HepG2 (cell line): ENCODE results near the gene NEU1. TPM values are rescaled to one million over a fixed set of nuclear protein-coding genes. Genes with fewer than 3 reads are reported as not detected.

Source experiments
- EP300 ChIP-seq, 3 experiments: sonication (generic) in 1 of 3; formaldehyde crosslinking in 1 of 3; IDR thresholded peaks; 2 replicates each; pipeline versions ENCODE4 v1.5.1 to v1.6.1; 2011 to 2020; ENCODE audit warnings: low read depth in 2 of 3, low read length in 2 of 3, borderline replicate concordance in 1 of 3, improper control_type of control experiment in 1 of 3, mild to moderate bottlenecking in 1 of 3, missing genetic modification reagents in 1 of 3, moderate library complexity in 1 of 3
- HMGXB4 ChIP-seq, 2 experiments: sonication (generic) in 1 of 2; formaldehyde crosslinking in 1 of 2; IDR thresholded peaks; 2 replicates each; pipeline versions ENCODE4 v1.4.0 to v1.6.1; 2018 to 2020; ENCODE audit warnings: missing genetic modification reagents in 2 of 2, borderline replicate concordance in 1 of 2, low read depth in 1 of 2, mild to moderate bottlenecking in 1 of 2, missing biosample characterization in 1 of 2
- HNF1A ChIP-seq, 2 experiments: sonication (generic) in 1 of 2; formaldehyde crosslinking in 1 of 2; IDR thresholded peaks; 2 replicates each; pipeline versions ENCODE4 v1.4.0 to v1.6.1; 2016 to 2020; ENCODE audit warnings: borderline replicate concordance in 1 of 2, low read depth in 1 of 2, mild to moderate bottlenecking in 1 of 2, missing genetic modification reagents in 1 of 2
- IKZF5 ChIP-seq: IDR thresholded peaks from 2 replicates; pipeline ENCODE4 v1.6.1; 2018; ENCODE audit warnings: missing genetic modification reagents, mild to moderate bottlenecking, missing compliant biosample characterization
- MAF1 ChIP-seq: sonication (generic); formaldehyde crosslinking; IDR thresholded peaks from 2 replicates; pipeline ENCODE4 v1.5.0; 2020; ENCODE audit warnings: missing genetic modification reagents, borderline replicate concordance
- MED8 ChIP-seq: sonication (generic); formaldehyde crosslinking; IDR thresholded peaks from 2 replicates; pipeline ENCODE4 v1.8.1; 2023; ENCODE audit warnings: mild to moderate bottlenecking, missing genetic modification reagents; ENCODE audit not compliant: insufficient replicate concordance
- NR1H2 ChIP-seq: sonication (generic); formaldehyde crosslinking; IDR thresholded peaks from 2 replicates; pipeline ENCODE4 v1.8.1; 2022; ENCODE audit warnings: low read depth, missing genetic modification reagents, borderline replicate concordance
- POGK ChIP-seq: sonication (generic); formaldehyde crosslinking; conservative IDR thresholded peaks from 2 replicates; pipeline ENCODE4 v1.8.0; 2022; ENCODE audit warnings: mild to moderate bottlenecking, moderate library complexity, missing genetic modification reagents
- SKI ChIP-seq: fragments of 450-650 bp; IDR thresholded peaks from one replicate; pipeline ENCODE4 v1.6.1; 2018; ENCODE audit warnings: mild to moderate bottlenecking; ENCODE audit not compliant: partially characterized antibody
- ZFAT ChIP-seq: sonication (generic); formaldehyde crosslinking; conservative IDR thresholded peaks from 2 replicates; pipeline ENCODE4 v1.8.1; 2023; ENCODE audit warnings: missing genetic modification reagents, inconsistent platforms
- ZMYM4 ChIP-seq: sonication (generic); formaldehyde crosslinking; IDR thresholded peaks from 2 replicates; pipeline ENCODE4 v1.8.1; 2023; ENCODE audit warnings: mild to moderate bottlenecking, missing genetic modification reagents
- ZNF260 ChIP-seq: sonication (generic); formaldehyde crosslinking; IDR thresholded peaks from 2 replicates; pipeline ENCODE4 v1.4.0; 2020; ENCODE audit warnings: missing genetic modification reagents, low read depth, mild to moderate bottlenecking, borderline replicate concordance
- ZNF33B ChIP-seq: sonication (generic); formaldehyde crosslinking; IDR thresholded peaks from 2 replicates; pipeline ENCODE4 v1.5.1; 2020; ENCODE audit warnings: mild to moderate bottlenecking, missing genetic modification reagents
- ZNF839 ChIP-seq: sonication (generic); formaldehyde crosslinking; IDR thresholded peaks from 2 replicates; pipeline ENCODE4 v1.4.0; 2020; ENCODE audit warnings: missing genetic modification reagents, mild to moderate bottlenecking, borderline replicate concordance
- ZNF850 ChIP-seq: sonication (generic); formaldehyde crosslinking; conservative IDR thresholded peaks from 2 replicates; pipeline ENCODE4 v1.9.0; 2021; ENCODE audit warnings: mild to moderate bottlenecking, missing genetic modification reagents
- polyA plus RNA-seq, 8 experiments: library from polyadenylated mRNA; depleted of rRNA in 3 of 8; stranded (reverse) in 7 of 8; unstranded in 1 of 8; fragments of >200 nt; fragmentation: Illumina TruSeq in 4 of 8; extraction: Trizol in 4 of 8; gene quantifications; 2 replicates each; pipeline versions ENCODE4 v1.2.1 to v1.2.3, GENCODE V29; 2011 to 2016; ENCODE audit warnings: low read depth in 4 of 8, missing spikeins in 1 of 8, mixed read lengths in 1 of 8; ENCODE audit not compliant: insufficient read depth in 1 of 8
- total RNA-seq, 5 experiments: library from RNA; depleted of rRNA; stranded (reverse); fragments of >200 nt; fragmentation: Illumina TruSeq; extraction: Trizol; gene quantifications; 2 replicates each; pipeline ENCODE4 v1.2.3, GENCODE V29; 2016; ENCODE audit warnings: low read depth in 1 of 5

NEU1 gene
- total and polyA plus RNA-seq, 2 of the 13 experiments (the other 11 are each of a cell fraction or from before 2014, with no cell fraction given) = 215 to 297 TPM

- TF ChIP-seq ZNF33B (no peak), ZNF260 (CRISPR knock-in tag) (no peak), ZNF839 (peak; percentile 69; the same call in 1 of the 2 replicates), ZNF850 (no peak), HNF1A (IDR thresholded peaks at IDR 0.05; ENCODE audit: low read depth) (0 out of 2 replicates have a peak, but pooled peaks have one; percentile 13), HNF1A (CRISPR knock-in tag; IDR thresholded peaks at IDR 0.05; ENCODE audit: borderline replicate concordance) (no peak), NR1H2 (CRISPR knock-in tag) (no peak), HMGXB4 (CRISPR knock-in tag; IDR thresholded peaks at IDR 0.05; ENCODE audit: borderline replicate concordance in 1 of 2, low read depth in 1 of 2) (no peak; a peak in 1 of 4 replicates), POGK (CRISPR knock-in tag) (0 out of 2 replicates have a peak, but pooled peaks have one; percentile 26), SKI (no peak), EP300 (IDR thresholded peaks at IDR 0.05; ENCODE audit: low read depth in 2 of 2, low read length in 2 of 2) (peak in 1 of 2 experiments; percentile 30; a peak in 1 of 4 replicates), EP300 (CRISPR knock-in tag; IDR thresholded peaks at IDR 0.05; ENCODE audit: borderline replicate concordance) (no peak; the same call in 1 of the 2 replicates), MED8 (CRISPR knock-in tag) (no peak), ZFAT (CRISPR knock-in tag) (no peak), ZMYM4 (CRISPR knock-in tag) (no peak; the same call in none of the 2 replicates), MAF1 (CRISPR knock-in tag) (no peak), IKZF5 (CRISPR knock-in tag) (no peak)
Observed at GRCh38 chr6:31901953-31902643, 39.5 kb upstream of the NEU1 start, which contains the start of gene ZBTB12 (continued).
